SU-DHL-6 (cell line): Measurements from ENCODE around the gene ARHGAP5.

Experiments used
- EZH2phosphoT487 ChIP-seq: fragments of 200-600 bp; sonication (generic), shearing (Covaris generic); conservative IDR thresholded peaks from 2 replicates; pipeline ENCODE4 v1.6.1; 2018; ENCODE audit warnings: mild to moderate bottlenecking, antibody characterized with exemption, low read length, moderate library complexity, mixed read lengths
- TF ChIP-seq, protein P1 (sequence below): fragments of 200-600 bp; sonication (generic); IDR thresholded peaks from one replicate; pipeline ENCODE4 v1.5.1; 2017; ENCODE audit warnings: antibody characterized with exemption, mild to moderate bottlenecking, low read length, moderate library complexity; ENCODE audit not compliant: insufficient read depth, poor library complexity, severe bottlenecking

DNA sequence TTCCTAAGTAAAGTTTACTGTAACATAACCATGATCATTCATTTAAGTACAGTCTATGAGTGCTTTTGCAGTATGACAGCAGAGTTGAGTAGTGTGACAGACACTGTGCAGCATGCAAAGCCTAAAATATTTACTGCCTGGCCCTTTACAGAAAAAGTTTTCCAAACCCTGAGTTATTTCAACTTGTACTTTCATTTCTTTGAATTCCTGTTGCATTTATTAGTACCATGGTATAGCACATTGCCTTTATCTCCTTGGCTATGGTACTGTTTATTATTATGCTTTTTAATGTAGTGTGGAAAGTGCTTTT is 6.2 kb downstream of the ARHGAP5 start:
- TF ChIP-seq, protein P1, sequence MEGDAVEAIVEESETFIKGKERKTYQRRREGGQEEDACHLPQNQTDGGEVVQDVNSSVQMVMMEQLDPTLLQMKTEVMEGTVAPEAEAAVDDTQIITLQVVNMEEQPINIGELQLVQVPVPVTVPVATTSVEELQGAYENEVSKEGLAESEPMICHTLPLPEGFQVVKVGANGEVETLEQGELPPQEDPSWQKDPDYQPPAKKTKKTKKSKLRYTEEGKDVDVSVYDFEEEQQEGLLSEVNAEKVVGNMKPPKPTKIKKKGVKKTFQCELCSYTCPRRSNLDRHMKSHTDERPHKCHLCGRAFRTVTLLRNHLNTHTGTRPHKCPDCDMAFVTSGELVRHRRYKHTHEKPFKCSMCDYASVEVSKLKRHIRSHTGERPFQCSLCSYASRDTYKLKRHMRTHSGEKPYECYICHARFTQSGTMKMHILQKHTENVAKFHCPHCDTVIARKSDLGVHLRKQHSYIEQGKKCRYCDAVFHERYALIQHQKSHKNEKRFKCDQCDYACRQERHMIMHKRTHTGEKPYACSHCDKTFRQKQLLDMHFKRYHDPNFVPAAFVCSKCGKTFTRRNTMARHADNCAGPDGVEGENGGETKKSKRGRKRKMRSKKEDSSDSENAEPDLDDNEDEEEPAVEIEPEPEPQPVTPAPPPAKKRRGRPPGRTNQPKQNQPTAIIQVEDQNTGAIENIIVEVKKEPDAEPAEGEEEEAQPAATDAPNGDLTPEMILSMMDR = no peak
- TF ChIP-seq EZH2phosphoT487 = no peak
